ENCODE data around the gene INTS11. TPM values are rescaled to one million over a fixed set of nuclear protein-coding genes. Genes with fewer than 3 reads are reported as not detected.
A peak's percentile ranks its signal among the peaks of the same experiment; 100 is the strongest.

The INTS11 gene
- total and polyA plus RNA-seq, 2 of the 13 experiments (the other 11 are each of a cell fraction or from before 2014, with no cell fraction given): 52.8 to 94.8 TPM

DNA sequence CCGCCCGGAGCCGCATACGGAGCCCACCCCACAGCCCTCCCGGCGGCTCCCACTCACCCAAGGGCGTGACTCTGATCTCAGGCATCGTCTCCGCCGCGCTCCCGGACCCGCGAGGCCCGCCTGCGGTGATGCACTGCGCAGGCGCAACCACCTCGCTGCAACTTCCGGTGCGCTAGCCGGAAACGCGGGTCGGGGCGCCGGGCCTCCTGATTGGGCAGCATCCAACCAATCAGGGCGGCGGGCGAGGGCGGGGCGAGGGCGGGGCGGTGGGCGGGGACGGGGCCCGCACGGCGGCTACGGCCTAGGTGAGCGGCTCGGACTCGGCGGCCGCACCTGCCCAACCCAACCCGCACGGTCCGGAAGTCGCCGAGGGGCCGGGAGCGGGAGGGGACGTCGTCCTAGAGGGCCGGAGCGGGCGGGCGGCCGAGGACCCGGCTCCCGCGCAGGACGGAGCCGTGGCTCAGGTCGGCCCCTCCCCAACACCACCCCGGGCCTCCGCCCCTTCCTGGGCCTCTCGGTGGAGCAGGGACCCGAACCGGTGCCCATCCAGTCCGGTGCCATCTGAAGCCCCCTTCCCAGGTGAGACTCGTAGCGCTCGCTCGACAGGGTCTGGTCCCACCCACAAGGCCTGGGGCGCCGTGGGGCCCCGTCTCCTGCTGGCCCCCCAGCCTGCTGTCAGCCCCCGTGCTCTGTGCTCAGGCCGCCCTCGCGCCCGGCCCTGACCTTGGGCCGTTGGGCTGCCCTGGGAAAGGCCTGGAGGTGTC lies at the start of gene INTS11, which contains the start of gene CPTP (continued):
- TF ChIP-seq ZNF484 (CRISPR knock-in tag; IDR thresholded peaks at IDR 0.05; ENCODE audit: borderline replicate concordance, low read depth) (no peak), ZFP90 (CRISPR knock-in tag; IDR thresholded peaks at IDR 0.05; ENCODE audit: borderline replicate concordance) (0 out of 2 replicates have a peak, but pooled peaks have one; percentile 32), POLR2AphosphoS2 (IDR thresholded peaks at IDR 0.05; ENCODE audit: low read depth, low read length) (no peak), BRF2 (CRISPR knock-in tag; IDR thresholded peaks at IDR 0.05) (no peak), JUN (CRISPR knock-in tag; IDR thresholded peaks at IDR 0.05) (no peak), PTBP1 (IDR thresholded peaks at IDR 0.05; ENCODE audit: low read depth, low read length, poor library complexity, severe bottlenecking) (no peak), MTERF4 (CRISPR knock-in tag; IDR thresholded peaks at IDR 0.05) (peak; percentile 48; the same call in 1 of the 2 replicates), MED1 (CRISPR knock-in tag; IDR thresholded peaks at IDR 0.05) (peak; percentile 46), POLR2A (IDR thresholded peaks at IDR 0.05; ENCODE audit: insufficient read depth in 1 of 2, low read depth in 2 of 2, low read length in 2 of 2) (peak in 1 of 2 experiments; percentile 47; a peak in 1 of 4 replicates), KDM3A (CRISPR knock-in tag; IDR thresholded peaks at IDR 0.05; ENCODE audit: low read depth) (no peak)
- TF ChIP-seq, protein P1, sequence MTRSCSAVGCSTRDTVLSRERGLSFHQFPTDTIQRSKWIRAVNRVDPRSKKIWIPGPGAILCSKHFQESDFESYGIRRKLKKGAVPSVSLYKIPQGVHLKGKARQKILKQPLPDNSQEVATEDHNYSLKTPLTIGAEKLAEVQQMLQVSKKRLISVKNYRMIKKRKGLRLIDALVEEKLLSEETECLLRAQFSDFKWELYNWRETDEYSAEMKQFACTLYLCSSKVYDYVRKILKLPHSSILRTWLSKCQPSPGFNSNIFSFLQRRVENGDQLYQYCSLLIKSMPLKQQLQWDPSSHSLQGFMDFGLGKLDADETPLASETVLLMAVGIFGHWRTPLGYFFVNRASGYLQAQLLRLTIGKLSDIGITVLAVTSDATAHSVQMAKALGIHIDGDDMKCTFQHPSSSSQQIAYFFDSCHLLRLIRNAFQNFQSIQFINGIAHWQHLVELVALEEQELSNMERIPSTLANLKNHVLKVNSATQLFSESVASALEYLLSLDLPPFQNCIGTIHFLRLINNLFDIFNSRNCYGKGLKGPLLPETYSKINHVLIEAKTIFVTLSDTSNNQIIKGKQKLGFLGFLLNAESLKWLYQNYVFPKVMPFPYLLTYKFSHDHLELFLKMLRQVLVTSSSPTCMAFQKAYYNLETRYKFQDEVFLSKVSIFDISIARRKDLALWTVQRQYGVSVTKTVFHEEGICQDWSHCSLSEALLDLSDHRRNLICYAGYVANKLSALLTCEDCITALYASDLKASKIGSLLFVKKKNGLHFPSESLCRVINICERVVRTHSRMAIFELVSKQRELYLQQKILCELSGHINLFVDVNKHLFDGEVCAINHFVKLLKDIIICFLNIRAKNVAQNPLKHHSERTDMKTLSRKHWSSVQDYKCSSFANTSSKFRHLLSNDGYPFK (CRISPR knock-in tag; IDR thresholded peaks at IDR 0.05; ENCODE audit: borderline replicate concordance): peak; percentile 54; the same call in 1 of the 2 replicates
- TF ChIP-seq, protein P2, sequence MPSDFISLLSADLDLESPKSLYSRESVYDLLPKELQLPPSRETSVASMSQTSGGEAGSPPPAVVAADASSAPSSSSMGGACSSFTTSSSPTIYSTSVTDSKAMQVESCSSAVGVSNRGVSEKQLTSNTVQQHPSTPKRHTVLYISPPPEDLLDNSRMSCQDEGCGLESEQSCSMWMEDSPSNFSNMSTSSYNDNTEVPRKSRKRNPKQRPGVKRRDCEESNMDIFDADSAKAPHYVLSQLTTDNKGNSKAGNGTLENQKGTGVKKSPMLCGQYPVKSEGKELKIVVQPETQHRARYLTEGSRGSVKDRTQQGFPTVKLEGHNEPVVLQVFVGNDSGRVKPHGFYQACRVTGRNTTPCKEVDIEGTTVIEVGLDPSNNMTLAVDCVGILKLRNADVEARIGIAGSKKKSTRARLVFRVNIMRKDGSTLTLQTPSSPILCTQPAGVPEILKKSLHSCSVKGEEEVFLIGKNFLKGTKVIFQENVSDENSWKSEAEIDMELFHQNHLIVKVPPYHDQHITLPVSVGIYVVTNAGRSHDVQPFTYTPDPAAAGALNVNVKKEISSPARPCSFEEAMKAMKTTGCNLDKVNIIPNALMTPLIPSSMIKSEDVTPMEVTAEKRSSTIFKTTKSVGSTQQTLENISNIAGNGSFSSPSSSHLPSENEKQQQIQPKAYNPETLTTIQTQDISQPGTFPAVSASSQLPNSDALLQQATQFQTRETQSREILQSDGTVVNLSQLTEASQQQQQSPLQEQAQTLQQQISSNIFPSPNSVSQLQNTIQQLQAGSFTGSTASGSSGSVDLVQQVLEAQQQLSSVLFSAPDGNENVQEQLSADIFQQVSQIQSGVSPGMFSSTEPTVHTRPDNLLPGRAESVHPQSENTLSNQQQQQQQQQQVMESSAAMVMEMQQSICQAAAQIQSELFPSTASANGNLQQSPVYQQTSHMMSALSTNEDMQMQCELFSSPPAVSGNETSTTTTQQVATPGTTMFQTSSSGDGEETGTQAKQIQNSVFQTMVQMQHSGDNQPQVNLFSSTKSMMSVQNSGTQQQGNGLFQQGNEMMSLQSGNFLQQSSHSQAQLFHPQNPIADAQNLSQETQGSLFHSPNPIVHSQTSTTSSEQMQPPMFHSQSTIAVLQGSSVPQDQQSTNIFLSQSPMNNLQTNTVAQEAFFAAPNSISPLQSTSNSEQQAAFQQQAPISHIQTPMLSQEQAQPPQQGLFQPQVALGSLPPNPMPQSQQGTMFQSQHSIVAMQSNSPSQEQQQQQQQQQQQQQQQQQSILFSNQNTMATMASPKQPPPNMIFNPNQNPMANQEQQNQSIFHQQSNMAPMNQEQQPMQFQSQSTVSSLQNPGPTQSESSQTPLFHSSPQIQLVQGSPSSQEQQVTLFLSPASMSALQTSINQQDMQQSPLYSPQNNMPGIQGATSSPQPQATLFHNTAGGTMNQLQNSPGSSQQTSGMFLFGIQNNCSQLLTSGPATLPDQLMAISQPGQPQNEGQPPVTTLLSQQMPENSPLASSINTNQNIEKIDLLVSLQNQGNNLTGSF (CRISPR knock-in tag; IDR thresholded peaks at IDR 0.05): no peak
